Endodermal cell (in vitro differentiated cells): ENCODE measurements around the gene KRTAP10-6. TPM values are rescaled to one million over a fixed set of nuclear protein-coding genes. Genes with fewer than 3 reads are reported as not detected.
A peak's percentile ranks its signal among the peaks of the same experiment; 100 is the strongest.

Experiments used
- DNase-seq: peaks from one replicate; pipeline ENCODE4 v3.0.0-alpha.2; 2017
- H3K27ac ChIP-seq: 2 replicates; pipeline ENCODE4 v1.5.1; 2013; ENCODE audit warnings: mild to moderate bottlenecking, low read depth, low read length, moderate library complexity
- H3K27me3 ChIP-seq: 2 replicates; pipeline ENCODE4 v1.6.1; 2013; ENCODE audit warnings: mild to moderate bottlenecking, low read length, moderate library complexity; ENCODE audit not compliant: insufficient read depth, control insufficient read depth, poor library complexity, severe bottlenecking
- H3K36me3 ChIP-seq: 2 replicates; pipeline ENCODE4 v1.7.0; 2013; ENCODE audit warnings: mild to moderate bottlenecking, low read length, moderate library complexity; ENCODE audit not compliant: control insufficient read depth, insufficient read depth
- H3K4me1 ChIP-seq: one replicate; pipeline ENCODE4 v1.7.0; 2013; ENCODE audit warnings: low read length; ENCODE audit not compliant: control insufficient read depth, insufficient read depth
- H3K4me3 ChIP-seq: 2 replicates; pipeline ENCODE4 v1.5.1; 2013; ENCODE audit warnings: mild to moderate bottlenecking, low read length, moderate library complexity
- H3K9ac ChIP-seq: 2 replicates; pipeline ENCODE4 v1.6.1; 2013; ENCODE audit warnings: mild to moderate bottlenecking, low read length, moderate library complexity; ENCODE audit not compliant: poor library complexity, severe bottlenecking; ENCODE audit errors: extremely low read depth
- H3K9me3 ChIP-seq: 2 replicates; pipeline ENCODE4 v1.6.1; 2013; ENCODE audit warnings: mild to moderate bottlenecking, low read length, moderate library complexity; ENCODE audit not compliant: control insufficient read depth
- H3K27ac Mint-ChIP-seq: 2 replicates; pipeline ENCODE4 v1.8.0; 2020; ENCODE audit warnings: mixed read lengths
- H3K27me3 Mint-ChIP-seq: 2 replicates; pipeline ENCODE4 v1.8.0; 2021; ENCODE audit warnings: mild to moderate bottlenecking, mixed read lengths; ENCODE audit not compliant: insufficient read depth
- H3K36me3 Mint-ChIP-seq: 2 replicates; pipeline ENCODE4 v1.8.0; 2020; ENCODE audit warnings: low read depth, mixed read lengths
- H3K4me1 Mint-ChIP-seq: 2 replicates; pipeline ENCODE4 v1.8.0; 2020; ENCODE audit warnings: mixed read lengths
- H3K4me3 Mint-ChIP-seq: 2 replicates; pipeline ENCODE4 v1.8.0; 2020; ENCODE audit warnings: mild to moderate bottlenecking, moderate library complexity, mixed read lengths
- H3K9me3 Mint-ChIP-seq: 2 replicates; pipeline ENCODE4 v1.8.0; 2020; ENCODE audit warnings: mild to moderate bottlenecking, mixed read lengths
- WGBS, 2 experiments: methylation state at CpG; one replicate each; pipeline versions ENCODE4 v1.1.5 to v1.1.7; 2013; ENCODE audit warnings: missing lambda C conversion rate in 2 of 2, mixed read lengths in 1 of 2; ENCODE audit not compliant: insufficient coverage in 1 of 2, insufficient read length in 1 of 2; 5-methylcytosine and 5-hydroxymethylcytosine counted together
- total RNA-seq, 2 donors: library from RNA; stranded (reverse); fragmentation: NEBNext Ultra II Directional in 1 of 2; extraction: Animal tissue kit (Norgen Biotek cat#: 25700) in 1 of 2; gene quantifications; 2 replicates in 1 of 2; 3 replicates in 1 of 2; pipeline ENCODE4 v1.2.1, GENCODE V29; 2021
- TF ChIP-seq, protein P1 (sequence below): fragments of 200-600 bp; sonication (generic); conservative IDR thresholded peaks from 2 replicates; pipeline ENCODE4 v1.5.0; 2021; ENCODE audit warnings: antibody characterized with exemption, mild to moderate bottlenecking

The KRTAP10-6 gene
- total RNA-seq, 2 donors from 2014 or later: not detected

DNA sequence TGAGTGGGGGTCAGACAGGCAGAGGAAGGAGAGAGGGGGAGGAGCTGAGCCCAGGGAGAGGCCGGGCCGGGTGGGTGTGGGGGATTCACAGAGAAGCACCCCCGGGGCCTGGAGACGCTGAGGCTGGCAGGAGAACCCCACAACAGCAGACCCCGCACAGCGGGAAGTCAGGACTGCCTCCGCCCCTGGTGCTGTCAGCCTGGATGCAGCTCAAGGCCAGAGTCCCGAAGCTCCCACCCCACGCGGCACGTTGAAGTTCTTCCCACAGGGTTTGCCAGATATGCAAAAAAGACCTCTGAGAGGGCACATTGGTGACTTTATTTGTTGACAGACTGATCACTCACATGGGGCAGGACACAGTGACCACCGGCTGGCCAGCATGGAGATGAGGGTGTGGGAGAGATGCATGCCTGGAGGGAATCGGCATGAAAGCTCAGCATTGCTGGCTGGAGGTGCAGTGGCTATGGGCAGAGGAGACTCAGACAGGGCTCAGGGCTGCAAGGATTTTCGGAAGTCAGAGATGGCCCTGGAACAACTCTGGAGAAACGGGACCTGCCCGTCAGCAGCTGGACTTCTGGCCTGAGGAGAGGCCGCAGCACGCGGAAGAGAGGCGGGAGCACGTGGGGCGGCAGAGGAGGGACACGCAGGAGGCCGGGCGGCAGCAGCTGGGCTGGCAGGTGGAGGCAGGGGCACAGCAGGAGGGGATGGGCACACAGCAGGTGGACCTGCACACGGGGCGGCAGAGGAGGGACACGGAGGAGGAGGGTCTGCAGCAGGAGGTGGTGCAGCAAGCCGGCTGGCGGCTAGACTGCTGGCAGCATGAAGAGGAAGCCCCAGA is 34.6 kb downstream of the KRTAP10-6 start:
- TF ChIP-seq, protein P1, sequence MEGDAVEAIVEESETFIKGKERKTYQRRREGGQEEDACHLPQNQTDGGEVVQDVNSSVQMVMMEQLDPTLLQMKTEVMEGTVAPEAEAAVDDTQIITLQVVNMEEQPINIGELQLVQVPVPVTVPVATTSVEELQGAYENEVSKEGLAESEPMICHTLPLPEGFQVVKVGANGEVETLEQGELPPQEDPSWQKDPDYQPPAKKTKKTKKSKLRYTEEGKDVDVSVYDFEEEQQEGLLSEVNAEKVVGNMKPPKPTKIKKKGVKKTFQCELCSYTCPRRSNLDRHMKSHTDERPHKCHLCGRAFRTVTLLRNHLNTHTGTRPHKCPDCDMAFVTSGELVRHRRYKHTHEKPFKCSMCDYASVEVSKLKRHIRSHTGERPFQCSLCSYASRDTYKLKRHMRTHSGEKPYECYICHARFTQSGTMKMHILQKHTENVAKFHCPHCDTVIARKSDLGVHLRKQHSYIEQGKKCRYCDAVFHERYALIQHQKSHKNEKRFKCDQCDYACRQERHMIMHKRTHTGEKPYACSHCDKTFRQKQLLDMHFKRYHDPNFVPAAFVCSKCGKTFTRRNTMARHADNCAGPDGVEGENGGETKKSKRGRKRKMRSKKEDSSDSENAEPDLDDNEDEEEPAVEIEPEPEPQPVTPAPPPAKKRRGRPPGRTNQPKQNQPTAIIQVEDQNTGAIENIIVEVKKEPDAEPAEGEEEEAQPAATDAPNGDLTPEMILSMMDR: no peak
- Histone ChIP-seq H3K4me1 (no peaks in the 10 kb centered on the region), H3K27me3 (no peaks in the 10 kb centered on the region), H3K36me3 (no peaks in the 10 kb centered on the region), H3K27ac (no peak overlapping the region), H3K9me3 (no peaks in the 10 kb centered on the region), H3K9ac (no peak overlapping the region), H3K4me3 (no peak overlapping the region)
- H3K4me1 Mint-ChIP-seq: no peaks in the 10 kb centered on the region
- H3K4me3 Mint-ChIP-seq: no peak overlapping the region
- H3K9me3 Mint-ChIP-seq: no peaks in the 10 kb centered on the region
- peak; percentile 52 for DNase-seq
- H3K27ac Mint-ChIP-seq: no peak overlapping the region
- WGBS, 2 experiments: 73 to 81% methylated on average over 15 to 30 of the region's 30 CpGs
- H3K36me3 Mint-ChIP-seq: no peaks in the 10 kb centered on the region
- no peaks in the 10 kb centered on the region for H3K27me3 Mint-ChIP-seq

DNA sequence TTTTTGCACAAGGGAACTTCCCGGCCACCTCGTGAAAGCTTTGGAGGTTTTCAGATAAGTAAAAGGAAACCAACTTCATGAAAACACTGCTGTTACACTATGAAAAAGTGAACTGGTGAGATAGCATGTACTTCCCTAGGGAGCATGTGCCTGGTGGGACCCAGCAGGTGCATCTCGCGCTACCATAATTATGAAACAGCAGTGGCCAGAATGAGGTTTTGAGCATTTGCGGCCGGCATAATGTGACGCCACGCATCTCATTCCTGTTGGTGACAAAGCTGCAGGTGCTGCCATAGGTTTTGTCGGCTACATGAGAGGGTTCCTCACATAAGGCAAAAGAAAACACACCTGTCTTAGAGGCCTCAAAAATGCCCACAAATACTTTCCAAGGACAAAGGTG is 35.4 kb downstream of the KRTAP10-6 start:
- TF ChIP-seq, protein P1: no peak
- Histone ChIP-seq H3K4me3 (no peak overlapping the region), H3K9me3 (no peaks in the 10 kb centered on the region), H3K9ac (no peak overlapping the region), H3K4me1 (no peaks in the 10 kb centered on the region), H3K27ac (no peak overlapping the region), H3K36me3 (no peaks in the 10 kb centered on the region), H3K27me3 (no peaks in the 10 kb centered on the region)
- Mint-ChIP-seq H3K27ac (no peak overlapping the region), H3K4me1 (no peaks in the 10 kb centered on the region), H3K36me3 (no peaks in the 10 kb centered on the region), H3K4me3 (no peak overlapping the region), H3K27me3 (no peaks in the 10 kb centered on the region), H3K9me3 (no peaks in the 10 kb centered on the region)
- DNase-seq: peak; percentile 30
- WGBS, 2 experiments: 94 to 96% methylated on average over 9 of the region's 9 CpGs

DNA sequence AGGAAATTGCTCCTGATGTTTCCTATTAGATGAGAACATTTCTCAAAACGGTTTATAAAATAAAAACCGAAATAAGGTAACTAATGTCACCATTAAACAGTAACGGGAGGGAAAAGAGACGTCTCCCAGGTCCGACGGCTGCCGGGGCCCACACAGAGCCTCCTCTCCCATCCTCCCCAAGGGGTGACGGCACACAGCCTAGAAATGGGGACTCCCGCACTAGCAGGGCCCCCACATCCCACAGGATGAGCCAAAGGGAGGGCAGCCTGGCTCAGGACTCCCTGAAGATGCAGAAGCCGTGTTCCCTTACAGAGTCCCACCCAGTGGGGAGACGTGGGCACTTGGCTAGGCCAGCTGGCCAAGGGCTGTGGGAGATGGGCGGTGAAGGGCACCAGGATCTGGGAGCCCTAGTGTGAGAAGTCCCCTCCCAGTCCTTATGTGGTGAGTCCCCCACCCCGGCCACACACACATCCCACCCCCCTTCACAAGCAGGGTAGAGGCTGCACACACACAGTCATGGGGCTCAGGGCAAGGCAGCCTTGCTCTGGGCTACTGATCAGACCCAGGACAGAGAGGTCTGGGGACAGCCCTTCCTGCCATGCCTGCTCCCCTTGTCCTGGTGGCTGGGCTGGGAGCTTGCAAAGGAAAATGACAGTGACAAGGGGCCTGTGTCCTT is 37.0 kb downstream of the KRTAP10-6 start:
- H3K4me1 ChIP-seq: no peaks in the 10 kb centered on the region
- H3K4me1 Mint-ChIP-seq: no peaks in the 10 kb centered on the region

More for the DNA sequence above, 37.0 kb downstream of the KRTAP10-6 start:
- Histone ChIP-seq H3K27ac (no peak overlapping the region), H3K27me3 (no peaks in the 10 kb centered on the region), H3K36me3 (no peaks in the 10 kb centered on the region), H3K9me3 (no peaks in the 10 kb centered on the region), H3K4me3 (no peak overlapping the region), H3K9ac (no peak overlapping the region)
- Mint-ChIP-seq H3K9me3 (no peaks in the 10 kb centered on the region), H3K36me3 (no peaks in the 10 kb centered on the region), H3K27ac (no peak overlapping the region), H3K27me3 (no peaks in the 10 kb centered on the region), H3K4me3 (no peak overlapping the region)
- 92 to 95% methylated on average over 6 to 13 of the region's 13 CpGs for WGBS, 2 experiments
- TF ChIP-seq, protein P1: no peak
- DNase-seq: peak; percentile 44
